OCI-LY1 (cell line): ENCODE data around the gene RFX4.

ENCODE experiments used
- H2AFZ ChIP-seq: fragments of 200-600 bp; sonication (generic), shearing (Covaris generic); 2 replicates; pipeline ENCODE4 v1.6.0; 2014; ENCODE audit warnings: antibody characterized with exemption, mild to moderate bottlenecking, low read length
- H3F3A ChIP-seq: fragments of 200-600 bp; sonication (generic), shearing (Covaris generic); 2 replicates; pipeline ENCODE4 v1.6.0; 2014; ENCODE audit warnings: mild to moderate bottlenecking, antibody characterized with exemption, low read length, moderate library complexity; ENCODE audit not compliant: insufficient read depth
- H3K27ac ChIP-seq: fragments of 200-600 bp; sonication (generic); 2 replicates; pipeline ENCODE4 v1.5.1; 2014; ENCODE audit warnings: low read length, mixed run types, mild to moderate bottlenecking, low read depth; ENCODE audit not compliant: poor library complexity, severe bottlenecking
- H3K27me3 ChIP-seq: fragments of 200-600 bp; sonication (generic); 2 replicates; pipeline ENCODE4 v1.6.0; 2014; ENCODE audit warnings: antibody characterized with exemption, mild to moderate bottlenecking, low read length, moderate library complexity; ENCODE audit not compliant: insufficient read depth
- H3K36me3 ChIP-seq: fragments of 200-600 bp; sonication (generic); 2 replicates; pipeline ENCODE4 v1.6.1; 2014; ENCODE audit warnings: mild to moderate bottlenecking, antibody characterized with exemption, low read length, moderate library complexity, mixed read lengths; ENCODE audit not compliant: insufficient read depth
- H3K4me1 ChIP-seq: fragments of 200-600 bp; sonication (generic); 2 replicates; pipeline ENCODE4 v1.5.1; 2014; ENCODE audit warnings: mild to moderate bottlenecking, low read length, moderate library complexity; ENCODE audit not compliant: insufficient read depth, severe bottlenecking
- H3K4me2 ChIP-seq: fragments of 200-600 bp; sonication (generic), shearing (Covaris generic); 2 replicates; pipeline ENCODE4 v1.6.1; 2014; ENCODE audit warnings: low read length
- H3K4me3 ChIP-seq: fragments of 200-600 bp; sonication (generic); 2 replicates; pipeline ENCODE4 v1.5.1; 2014; ENCODE audit warnings: low read length, low read depth, mild to moderate bottlenecking, mixed read lengths; ENCODE audit not compliant: poor library complexity, severe bottlenecking
- H3K79me2 ChIP-seq: fragments of 200-600 bp; shearing (Covaris generic); 2 replicates; pipeline ENCODE4 v1.6.1; 2016; ENCODE audit warnings: mixed run types, low read length, mixed read lengths; ENCODE audit not compliant: insufficient read depth
- H3K9ac ChIP-seq: fragments of 200-600 bp; sonication (generic), shearing (Covaris generic); 2 replicates; pipeline ENCODE4 v1.6.1; 2014; ENCODE audit warnings: mild to moderate bottlenecking, low read length, mixed read lengths
- H3K9me2 ChIP-seq: fragments of 200-600 bp; sonication (generic), shearing (Covaris generic); 2 replicates; pipeline ENCODE4 v1.6.1; 2014; ENCODE audit warnings: low read depth, mild to moderate bottlenecking, low read length, mixed read lengths
- H3K9me3 ChIP-seq: fragments of 200-600 bp; shearing (Covaris generic); 2 replicates; pipeline ENCODE4 v1.6.1; 2014; ENCODE audit warnings: low read length, mixed read lengths
- H4K20me1 ChIP-seq: fragments of 200-600 bp; sonication (generic), shearing (Covaris generic); 2 replicates; pipeline ENCODE4 v1.6.0; 2016; ENCODE audit warnings: mild to moderate bottlenecking, low read length; ENCODE audit not compliant: insufficient read depth
- EZH2 ChIP-seq: fragments of 200-600 bp; sonication (generic), shearing (Covaris generic); IDR thresholded peaks from 2 replicates; pipeline ENCODE4 v1.8.0; 2017; ENCODE audit warnings: borderline replicate concordance, mixed run types, mild to moderate bottlenecking, antibody characterized with exemption, low read length, moderate library complexity, mixed read lengths
- TF ChIP-seq, protein P1 (sequence below): fragments of 200-600 bp; sonication (generic), shearing (Covaris generic); IDR thresholded peaks from 2 replicates; pipeline ENCODE4 v1.5.1; 2017; ENCODE audit warnings: mild to moderate bottlenecking, antibody characterized with exemption, low read length, moderate library complexity, mixed read lengths

The RFX4 gene

DNA sequence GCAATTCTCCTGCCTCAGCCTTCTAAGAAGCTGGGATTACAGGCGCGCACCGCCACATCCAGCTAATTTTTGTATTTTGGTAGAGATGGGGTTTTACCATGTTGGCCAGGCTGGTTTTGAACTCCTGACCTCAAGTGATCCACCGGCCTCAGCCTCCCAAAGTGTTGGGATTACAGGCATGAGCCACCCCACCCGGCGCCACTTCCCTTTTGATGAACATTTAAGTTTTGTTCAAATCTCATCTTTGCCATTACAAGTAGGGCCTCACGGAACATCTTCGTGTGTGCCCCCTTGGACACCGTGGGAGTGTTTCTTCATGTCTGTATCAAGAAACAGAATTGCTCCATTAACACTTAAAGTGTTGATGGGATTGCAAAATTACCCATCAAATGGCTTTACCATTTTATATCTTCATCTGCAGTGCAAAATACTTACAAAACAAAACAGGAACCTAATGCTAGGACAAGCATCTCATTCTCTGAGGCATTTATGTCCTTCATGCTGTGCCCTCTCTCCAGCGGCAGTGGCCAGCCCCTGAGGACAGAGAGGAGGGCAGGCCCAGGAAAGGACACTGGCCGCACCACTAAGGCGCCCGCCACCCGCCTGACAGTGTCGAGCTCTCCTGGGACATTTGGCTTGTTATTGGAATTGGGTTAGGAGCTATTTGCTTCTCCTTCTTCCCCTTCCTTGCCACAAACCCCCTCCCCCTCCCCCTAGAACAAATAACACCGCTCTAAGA lies 61.7 kb downstream of the RFX4 start:
- Histone ChIP-seq H4K20me1 (no peaks in the 10 kb centered on the region), H3K27me3 (no peaks in the 10 kb centered on the region), H3K4me1 (no peaks in the 10 kb centered on the region), H3K9me3 (no peaks in the 10 kb centered on the region), H3K9ac (no peak overlapping the region), H3K4me2 (no peak overlapping the region), H3K4me3 (no peak overlapping the region), H3K36me3 (no peaks in the 10 kb centered on the region), H3F3A (no peaks in the 10 kb centered on the region), H3K79me2 (no peaks in the 10 kb centered on the region), H2AFZ (no peak overlapping the region), H3K9me2 (no peaks in the 10 kb centered on the region), H3K27ac (no peak overlapping the region)
- TF ChIP-seq, protein P1, sequence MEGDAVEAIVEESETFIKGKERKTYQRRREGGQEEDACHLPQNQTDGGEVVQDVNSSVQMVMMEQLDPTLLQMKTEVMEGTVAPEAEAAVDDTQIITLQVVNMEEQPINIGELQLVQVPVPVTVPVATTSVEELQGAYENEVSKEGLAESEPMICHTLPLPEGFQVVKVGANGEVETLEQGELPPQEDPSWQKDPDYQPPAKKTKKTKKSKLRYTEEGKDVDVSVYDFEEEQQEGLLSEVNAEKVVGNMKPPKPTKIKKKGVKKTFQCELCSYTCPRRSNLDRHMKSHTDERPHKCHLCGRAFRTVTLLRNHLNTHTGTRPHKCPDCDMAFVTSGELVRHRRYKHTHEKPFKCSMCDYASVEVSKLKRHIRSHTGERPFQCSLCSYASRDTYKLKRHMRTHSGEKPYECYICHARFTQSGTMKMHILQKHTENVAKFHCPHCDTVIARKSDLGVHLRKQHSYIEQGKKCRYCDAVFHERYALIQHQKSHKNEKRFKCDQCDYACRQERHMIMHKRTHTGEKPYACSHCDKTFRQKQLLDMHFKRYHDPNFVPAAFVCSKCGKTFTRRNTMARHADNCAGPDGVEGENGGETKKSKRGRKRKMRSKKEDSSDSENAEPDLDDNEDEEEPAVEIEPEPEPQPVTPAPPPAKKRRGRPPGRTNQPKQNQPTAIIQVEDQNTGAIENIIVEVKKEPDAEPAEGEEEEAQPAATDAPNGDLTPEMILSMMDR, result no peak
- TF ChIP-seq EZH2, result no peak

DNA sequence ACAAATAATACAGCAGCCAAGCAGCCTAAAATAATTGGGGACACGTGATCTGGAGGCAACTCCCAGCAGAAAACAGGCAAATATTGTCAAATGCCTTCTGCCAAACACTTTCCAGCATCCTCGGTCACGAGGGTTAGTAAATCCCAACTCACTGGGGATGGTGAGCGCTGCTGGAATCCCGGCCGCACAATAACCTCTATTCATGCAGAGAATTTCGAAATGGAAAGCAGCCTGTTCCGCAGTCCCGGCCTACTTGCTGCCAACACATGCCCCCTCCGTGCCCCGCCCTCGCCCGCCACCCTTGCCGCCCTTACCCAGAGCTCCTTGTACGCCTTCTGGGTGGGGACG lies 62.2 kb downstream of the RFX4 start:
- Histone ChIP-seq H3K9me3 (no peaks in the 10 kb centered on the region), H3K27me3 (no peaks in the 10 kb centered on the region), H2AFZ (no peak overlapping the region), H3K36me3 (no peaks in the 10 kb centered on the region), H3K27ac (no peak overlapping the region), H3F3A (no peaks in the 10 kb centered on the region), H4K20me1 (no peaks in the 10 kb centered on the region), H3K9ac (no peak overlapping the region), H3K9me2 (no peaks in the 10 kb centered on the region), H3K4me3 (no peak overlapping the region), H3K79me2 (no peaks in the 10 kb centered on the region), H3K4me2 (no peak overlapping the region), H3K4me1 (no peaks in the 10 kb centered on the region)
- TF ChIP-seq, protein P1, result no peak
- no peak for TF ChIP-seq EZH2

DNA sequence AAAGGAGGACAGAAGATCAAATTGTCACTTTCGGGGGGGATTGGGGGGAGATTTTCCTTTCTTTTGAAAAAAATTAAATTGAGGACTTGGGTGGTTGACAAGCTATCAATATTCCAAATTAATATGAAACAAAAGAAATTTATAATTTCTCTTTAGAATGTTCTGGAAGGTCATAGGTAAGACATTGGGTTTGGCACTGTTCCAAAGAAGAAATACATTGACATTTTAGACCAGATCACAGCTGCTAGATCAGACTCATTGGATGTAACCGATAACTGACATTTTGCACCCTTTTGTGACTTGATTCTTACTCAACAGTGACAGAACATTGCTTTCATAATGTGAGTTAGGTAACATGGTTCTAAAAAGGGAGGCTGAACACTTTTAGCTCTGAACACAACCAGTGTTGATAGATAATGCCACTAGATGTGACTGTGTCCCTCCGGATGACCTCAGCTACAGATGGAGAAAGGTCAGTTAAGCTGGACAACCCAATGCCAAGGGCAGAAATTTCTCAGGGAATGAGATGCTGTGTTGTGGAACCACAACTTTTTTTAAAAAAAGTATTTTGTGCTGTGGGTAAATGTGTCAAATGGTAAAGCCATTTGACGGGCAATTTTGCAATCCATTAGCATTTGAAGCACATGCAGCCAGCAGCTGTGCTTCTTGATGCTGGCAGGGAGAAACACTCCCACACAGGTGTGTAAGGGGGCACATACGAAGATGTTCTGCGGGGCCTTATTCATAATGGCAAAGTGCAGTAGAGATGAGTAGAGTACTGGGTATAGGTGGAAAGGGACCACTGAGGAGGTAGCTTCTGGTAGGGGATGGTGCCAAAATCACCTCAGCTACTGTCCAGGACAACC lies 62.9 kb downstream of the RFX4 start:
- no peak overlapping the region for H3K27ac ChIP-seq
- no peak overlapping the region for H2AFZ ChIP-seq
- no peaks in the 10 kb centered on the region for H3K27me3 ChIP-seq
- H3K4me3 ChIP-seq, result no peak overlapping the region
- H4K20me1 ChIP-seq, result no peaks in the 10 kb centered on the region
- no peak overlapping the region for H3K4me2 ChIP-seq
- no peaks in the 10 kb centered on the region for H3K9me3 ChIP-seq
- no peaks in the 10 kb centered on the region for H3K4me1 ChIP-seq
- TF ChIP-seq, protein P1, result no peak
- TF ChIP-seq EZH2, result no peak
- H3F3A ChIP-seq, result no peaks in the 10 kb centered on the region
- H3K36me3 ChIP-seq, result no peaks in the 10 kb centered on the region
- H3K79me2 ChIP-seq, result no peaks in the 10 kb centered on the region
- H3K9ac ChIP-seq, result no peak overlapping the region
- H3K9me2 ChIP-seq, result no peaks in the 10 kb centered on the region
